Lung (tissue), 12 donors: ENCODE data around the gene TRPC6. TPM values are rescaled to one million over a fixed set of nuclear protein-coding genes. Genes with fewer than 3 reads are reported as not detected.

Source experiments
- ATAC-seq: fragments of 200-7000 bp; cut with Tn5 transposase; one replicate; pipeline ENCODE4 v1.9.1; 2020; ENCODE audit warnings: moderate number of reproducible peaks; ENCODE audit not compliant: insufficient read depth, low FRiP score
- DNase-seq, 3 donors: peaks; one replicate each; pipeline ENCODE4 v3.0.0-alpha.2; 2013 to 2017
- H3K27ac ChIP-seq, 2 donors: one replicate each; pipeline ENCODE4 v1.5.1; 2013; ENCODE audit warnings: mild to moderate bottlenecking in 2 of 2, moderate library complexity in 2 of 2, control low read depth in 1 of 2, inconsistent platforms in 1 of 2, low read depth in 1 of 2, low read length in 1 of 2
- H3K27me3 ChIP-seq, 3 donors: one replicate each; pipeline ENCODE4 v1.5.1; 2013; ENCODE audit warnings: low read length in 2 of 3; ENCODE audit not compliant: control insufficient read depth in 3 of 3, insufficient read depth in 3 of 3
- H3K36me3 ChIP-seq, 4 donors: one replicate each; pipeline ENCODE4 v1.5.1; 2013; ENCODE audit warnings: low read length in 4 of 4, mild to moderate bottlenecking in 1 of 4, moderate library complexity in 1 of 4; ENCODE audit not compliant: control insufficient read depth in 4 of 4, insufficient read depth in 4 of 4
- H3K4me1 ChIP-seq, 5 donors: one replicate each; pipeline ENCODE4 v1.5.1; 2013; ENCODE audit warnings: low read length in 5 of 5, mild to moderate bottlenecking in 2 of 5, moderate library complexity in 1 of 5; ENCODE audit not compliant: control insufficient read depth in 5 of 5, insufficient read depth in 5 of 5
- H3K4me3 ChIP-seq: one replicate; pipeline ENCODE4 v1.5.1; 2013; ENCODE audit warnings: mild to moderate bottlenecking, control low read depth, moderate library complexity
- H3K9ac ChIP-seq, 2 donors: one replicate each; pipeline ENCODE4 v1.5.1; 2013; ENCODE audit warnings: low read length in 2 of 2, control low read depth in 1 of 2; ENCODE audit not compliant: insufficient read depth in 1 of 2
- H3K9me3 ChIP-seq, 4 donors: one replicate each; pipeline ENCODE4 v1.5.1; 2013; ENCODE audit warnings: low read length in 3 of 4, mild to moderate bottlenecking in 1 of 4, moderate library complexity in 1 of 4; ENCODE audit not compliant: control insufficient read depth in 4 of 4, insufficient read depth in 3 of 4
- WGBS, 2 donors: extraction: QIAGEN DNeasy Blood & Tissue Kit; methylation state at CpG; one replicate each; pipeline ENCODE4 v1.1.7; 2013; 5-methylcytosine and 5-hydroxymethylcytosine counted together
- polyA plus RNA-seq, 2 donors: library from polyadenylated mRNA; stranded (reverse); fragments of 200-250 nt; gene quantifications; one replicate each; pipeline ENCODE4 v1.2.1, GENCODE V29; 2013
- total RNA-seq, 2 donors: library from RNA; depleted of rRNA in 1 of 2; stranded (reverse); fragments of >200 nt in 1 of 2; gene quantifications; one replicate each; pipeline ENCODE4 v1.2.1, GENCODE V29; 2014 to 2021
- TF ChIP-seq, protein P1 (sequence below): IDR thresholded peaks from 2 replicates; pipeline ENCODE4 v1.5.1; 2012; ENCODE audit warnings: mild to moderate bottlenecking; ENCODE audit errors: control extremely low read depth, extremely low read depth
- donor health status: control.
- donor health status: control.
- donor health status: Bipolar disorder and iron deficiency.
- donor health status: healthy.
- donor health status: DM: yes; HTN: yes; CAD: no.

Gene TRPC6
- total and polyA plus RNA-seq, 4 donors = 3.3 to 66.5 (median 7.9) TPM

DNA sequence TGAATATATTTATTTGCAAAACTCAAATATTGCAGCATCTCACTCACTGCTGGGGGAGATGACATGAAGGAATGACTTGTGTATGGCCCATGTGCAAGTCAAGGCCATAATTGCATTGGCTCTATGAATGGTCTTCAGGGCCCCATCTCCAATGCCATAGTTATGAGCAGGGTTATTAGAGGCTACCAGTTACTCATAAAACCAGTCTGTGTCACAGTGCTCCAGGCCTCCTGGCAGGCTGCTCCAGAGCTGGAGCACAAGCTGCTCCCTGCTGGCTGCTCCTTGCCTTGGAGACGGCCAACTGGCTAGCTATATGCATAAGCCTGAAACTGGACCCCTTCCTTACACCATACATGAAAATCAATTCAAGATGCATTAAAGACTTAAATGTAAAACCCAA, 145.7 kb downstream of the TRPC6 start:
- peaks cover 0 to 37% (median under 1%) of the 10 kb centered on the region in 5 donors for H3K4me1 ChIP-seq
- TF ChIP-seq, protein P1, sequence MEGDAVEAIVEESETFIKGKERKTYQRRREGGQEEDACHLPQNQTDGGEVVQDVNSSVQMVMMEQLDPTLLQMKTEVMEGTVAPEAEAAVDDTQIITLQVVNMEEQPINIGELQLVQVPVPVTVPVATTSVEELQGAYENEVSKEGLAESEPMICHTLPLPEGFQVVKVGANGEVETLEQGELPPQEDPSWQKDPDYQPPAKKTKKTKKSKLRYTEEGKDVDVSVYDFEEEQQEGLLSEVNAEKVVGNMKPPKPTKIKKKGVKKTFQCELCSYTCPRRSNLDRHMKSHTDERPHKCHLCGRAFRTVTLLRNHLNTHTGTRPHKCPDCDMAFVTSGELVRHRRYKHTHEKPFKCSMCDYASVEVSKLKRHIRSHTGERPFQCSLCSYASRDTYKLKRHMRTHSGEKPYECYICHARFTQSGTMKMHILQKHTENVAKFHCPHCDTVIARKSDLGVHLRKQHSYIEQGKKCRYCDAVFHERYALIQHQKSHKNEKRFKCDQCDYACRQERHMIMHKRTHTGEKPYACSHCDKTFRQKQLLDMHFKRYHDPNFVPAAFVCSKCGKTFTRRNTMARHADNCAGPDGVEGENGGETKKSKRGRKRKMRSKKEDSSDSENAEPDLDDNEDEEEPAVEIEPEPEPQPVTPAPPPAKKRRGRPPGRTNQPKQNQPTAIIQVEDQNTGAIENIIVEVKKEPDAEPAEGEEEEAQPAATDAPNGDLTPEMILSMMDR = no peak
- no peak overlapping the region for H3K9ac ChIP-seq
- H3K9me3 ChIP-seq = no peaks in the 10 kb centered on the region
- ATAC-seq = no peak
- H3K36me3 ChIP-seq = no peaks in the 10 kb centered on the region
- no peak overlapping the region for H3K4me3 ChIP-seq
- 85 to 95% methylated on average over 1 of the region's 1 CpG for WGBS, 2 donors
- no peak for DNase-seq
- H3K27me3 ChIP-seq = no peaks in the 10 kb centered on the region
- no peak overlapping the region for H3K27ac ChIP-seq

DNA sequence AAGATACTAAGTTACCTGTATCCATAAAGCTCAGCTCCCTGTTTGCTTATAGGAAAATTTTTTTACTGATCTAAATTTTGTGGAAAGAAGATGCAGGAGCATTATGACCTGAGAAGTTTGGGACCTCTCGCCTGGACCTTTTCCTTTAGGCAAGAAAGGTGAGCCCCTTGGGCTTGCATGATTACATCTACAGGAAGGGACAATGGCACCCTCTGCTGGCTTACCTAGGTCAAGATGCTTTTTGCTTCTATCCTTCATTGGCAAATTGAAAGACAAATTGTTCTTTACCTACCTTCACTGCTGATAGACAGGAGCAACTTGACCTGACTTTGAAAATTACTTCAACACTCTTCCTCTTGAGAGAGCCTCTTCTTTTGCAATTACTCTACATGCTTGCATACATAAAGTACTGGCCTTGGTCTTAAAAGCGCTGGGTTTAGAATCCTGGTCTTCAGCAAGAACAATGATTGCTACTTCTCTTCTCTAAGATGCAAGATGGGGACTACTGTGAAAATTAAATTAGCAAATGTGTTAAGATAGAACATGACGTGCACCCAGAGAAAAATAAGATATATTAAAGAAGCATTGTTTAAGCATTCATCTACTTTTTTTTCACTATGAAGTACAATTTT, 147.2 kb downstream of the TRPC6 start:
- TF ChIP-seq, protein P1 = peak; percentile 12
- H3K36me3 ChIP-seq = no peaks in the 10 kb centered on the region
- WGBS, 2 donors = 66 to 68% methylated on average over 3 of the region's 3 CpGs
- no peaks in the 10 kb centered on the region for H3K9me3 ChIP-seq
- H3K27me3 ChIP-seq = no peaks in the 10 kb centered on the region
- peaks cover 0 to 48% (median 2%) of the 10 kb centered on the region in 5 donors for H3K4me1 ChIP-seq
- H3K27ac ChIP-seq = no peak overlapping the region
- DNase-seq (peak; percentile 32 to 73 (median 62)), ATAC-seq (no peak)
- H3K9ac ChIP-seq = no peak overlapping the region
- no peak overlapping the region for H3K4me3 ChIP-seq

DNA sequence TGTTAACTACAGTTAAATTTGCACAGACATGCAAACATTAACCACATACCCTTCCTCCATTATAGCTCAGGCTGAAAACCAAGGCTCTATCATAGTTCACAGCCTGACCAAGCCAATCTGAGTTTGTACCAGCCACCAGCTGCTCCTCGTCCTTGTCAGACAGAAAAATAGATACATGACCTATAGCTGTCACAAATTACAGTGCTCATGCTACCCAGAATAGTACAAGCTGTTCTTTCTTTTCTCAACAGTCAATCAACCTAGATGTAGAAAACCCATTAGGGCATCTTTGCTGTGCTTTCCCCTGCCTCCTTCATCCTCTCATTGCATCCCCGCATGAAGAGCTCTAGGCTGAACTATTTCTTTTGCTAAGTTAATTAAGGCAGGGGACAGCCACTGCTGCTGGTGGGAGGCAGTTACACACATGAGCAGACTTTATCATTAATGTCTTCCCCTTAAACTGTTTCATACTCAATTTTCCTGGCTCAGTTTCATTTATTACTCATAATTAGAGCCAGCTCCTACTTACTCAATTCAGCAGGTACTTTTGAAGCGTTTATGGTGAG, 148.3 kb downstream of the TRPC6 start:
- no peaks in the 10 kb centered on the region for H3K36me3 ChIP-seq
- H3K4me1 ChIP-seq = peaks cover 0 to 53% (median 2%) of the 10 kb centered on the region in 5 donors
- H3K4me3 ChIP-seq = no peak overlapping the region
- no peak for ATAC-seq
- no peaks in the 10 kb centered on the region for H3K27me3 ChIP-seq
- no peak overlapping the region for H3K27ac ChIP-seq
- WGBS, 2 donors = 61 to 79% methylated on average over 3 of the region's 3 CpGs
- peak in 2 of 3 donors; percentile 47 to 59 for DNase-seq
- H3K9me3 ChIP-seq = no peaks in the 10 kb centered on the region
- TF ChIP-seq, protein P1 = no peak
- H3K9ac ChIP-seq = no peak overlapping the region
